HUES6 (cell line): ENCODE measurements around the gene NRP1.

Experiments
- H3K27ac ChIP-seq: 2 replicates; pipeline ENCODE4 v1.7.0; 2013; ENCODE audit warnings: low read depth, mild to moderate bottlenecking, low read length, inconsistent platforms
- H3K27me3 ChIP-seq: 2 replicates; pipeline ENCODE4 v1.6.1; 2013; ENCODE audit warnings: low read length; ENCODE audit not compliant: control insufficient read depth, insufficient read depth
- H3K36me3 ChIP-seq: 2 replicates; pipeline ENCODE4 v1.6.1; 2013; ENCODE audit warnings: low read length; ENCODE audit not compliant: control insufficient read depth, insufficient read depth
- H3K4me1 ChIP-seq: 2 replicates; pipeline ENCODE4 v1.6.1; 2013; ENCODE audit warnings: low read length; ENCODE audit not compliant: control insufficient read depth, insufficient read depth
- H3K4me3 ChIP-seq: 2 replicates; pipeline ENCODE4 v1.5.1; 2013; ENCODE audit warnings: low read depth, low read length
- H3K9ac ChIP-seq: one replicate; pipeline ENCODE4 v1.6.1; 2013; ENCODE audit warnings: mild to moderate bottlenecking, low read length
- H3K9me3 ChIP-seq: 2 replicates; pipeline ENCODE4 v1.6.1; 2013; ENCODE audit warnings: low read depth, low read length; ENCODE audit not compliant: control insufficient read depth, insufficient read depth

The NRP1 gene

DNA sequence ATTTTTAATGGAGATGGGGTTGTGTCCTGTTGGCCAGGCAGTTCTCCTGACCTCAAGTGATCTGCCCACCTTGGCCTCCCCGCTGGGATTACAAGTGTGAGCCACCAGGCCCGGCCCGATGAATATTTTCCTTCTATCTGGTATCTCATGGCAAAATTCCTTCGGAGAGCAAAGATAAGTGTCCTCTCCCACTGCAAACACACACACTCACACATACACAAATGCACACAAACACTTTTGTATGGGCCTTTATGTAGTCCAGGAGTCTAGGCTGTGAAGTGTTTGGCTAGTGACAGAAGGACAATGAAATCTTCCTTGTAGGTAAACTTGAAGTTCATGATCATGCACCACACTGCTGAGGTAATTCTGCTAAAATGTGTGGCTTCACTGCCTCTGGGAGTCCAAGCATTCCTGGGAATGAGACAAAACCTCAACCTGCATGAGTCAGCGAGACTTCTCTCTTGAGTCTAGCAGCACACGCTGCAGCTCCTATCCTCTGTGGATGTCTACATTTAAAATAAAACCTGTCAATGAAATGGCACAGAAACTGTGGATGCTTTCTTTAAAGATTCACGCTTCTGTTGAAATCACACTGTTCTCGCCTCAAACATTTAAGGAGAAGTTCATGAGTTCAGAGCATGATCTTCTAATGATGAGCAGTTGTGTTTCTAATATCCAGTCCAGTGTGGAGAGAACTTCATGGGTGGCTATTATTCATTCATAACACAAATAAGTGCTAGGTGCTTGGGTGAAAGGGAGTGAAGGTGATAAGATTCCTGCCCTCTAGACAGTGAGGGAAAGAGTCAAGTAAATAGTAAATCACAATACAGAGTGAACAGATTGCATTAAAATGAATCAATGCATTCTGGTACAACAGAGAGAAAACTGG lies 96.5 kb downstream of the NRP1 start:
- H3K4me1 ChIP-seq: peaks cover 12% of the 10 kb centered on the region; the same call in 1 of the 2 replicates
- no peaks in the 10 kb centered on the region for H3K9me3 ChIP-seq
- no peaks in the 10 kb centered on the region for H3K27me3 ChIP-seq
- H3K4me3 ChIP-seq: no peak overlapping the region
- H3K27ac ChIP-seq: no peak overlapping the region
- H3K36me3 ChIP-seq: no peaks in the 10 kb centered on the region
- H3K9ac ChIP-seq: no peak overlapping the region

DNA sequence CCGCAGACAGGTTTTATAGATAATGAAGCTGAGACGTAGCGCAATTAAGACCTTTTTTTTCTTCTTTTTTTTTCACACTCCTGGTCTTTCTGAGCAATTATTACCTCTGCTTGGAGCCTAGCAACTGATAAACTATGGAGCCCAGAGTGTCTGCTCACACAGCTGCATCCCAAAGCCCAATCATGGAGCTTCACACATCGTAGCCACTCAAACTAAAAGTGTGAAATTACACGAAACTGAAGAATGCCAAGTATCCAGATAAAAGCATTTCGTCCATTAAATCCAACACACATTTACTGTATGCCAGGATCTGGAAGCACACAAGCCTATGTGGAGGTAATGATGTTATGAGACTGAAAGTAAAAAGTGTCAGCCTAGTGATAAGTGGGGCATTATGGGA lies 97.6 kb downstream of the NRP1 start:
- H3K27me3 ChIP-seq: no peaks in the 10 kb centered on the region
- H3K36me3 ChIP-seq: no peaks in the 10 kb centered on the region
- H3K9ac ChIP-seq: no peak overlapping the region
- H3K9me3 ChIP-seq: no peaks in the 10 kb centered on the region
- no peak overlapping the region for H3K4me3 ChIP-seq
- peaks cover 12% of the 10 kb centered on the region; the same call in 1 of the 2 replicates for H3K4me1 ChIP-seq
- no peak overlapping the region for H3K27ac ChIP-seq

DNA sequence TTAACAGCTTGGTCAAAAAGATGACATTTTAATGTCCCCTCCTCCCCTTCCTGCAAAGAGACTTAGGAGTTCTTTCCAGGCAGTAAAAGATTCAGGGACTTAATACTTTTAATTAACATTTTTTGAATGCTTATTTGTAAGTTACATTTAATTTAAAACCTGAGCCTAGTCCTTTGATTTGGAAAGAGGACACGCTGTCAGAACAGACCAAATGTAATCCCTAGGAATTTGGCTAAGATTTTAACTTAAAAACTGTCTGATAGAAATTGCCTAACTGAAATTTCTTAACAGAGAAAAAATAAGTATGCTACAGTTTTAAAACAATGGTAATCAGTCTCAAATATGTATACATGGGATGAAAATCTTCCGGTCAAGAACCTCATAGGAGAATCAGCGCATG lies 98.5 kb downstream of the NRP1 start:
- no peaks in the 10 kb centered on the region for H3K27me3 ChIP-seq
- H3K4me1 ChIP-seq: peaks cover 12% of the 10 kb centered on the region; the same call in 1 of the 2 replicates
- no peak overlapping the region for H3K27ac ChIP-seq
- no peaks in the 10 kb centered on the region for H3K36me3 ChIP-seq
- no peak overlapping the region for H3K4me3 ChIP-seq
- no peak overlapping the region for H3K9ac ChIP-seq
- H3K9me3 ChIP-seq: no peaks in the 10 kb centered on the region

- Histone ChIP-seq H3K27ac (no peak overlapping the region), H3K27me3 (no peaks in the 10 kb centered on the region), H3K9me3 (no peaks in the 10 kb centered on the region), H3K4me1 (peaks cover 12% of the 10 kb centered on the region; the same call in 1 of the 2 replicates), H3K4me3 (no peak overlapping the region), H3K9ac (no peak overlapping the region), H3K36me3 (no peaks in the 10 kb centered on the region)
These were observed 99.1 kb downstream of the NRP1 start for GRCh38 chr10:33235251-33235884.

- Histone ChIP-seq H3K4me3 (no peak overlapping the region), H3K36me3 (no peaks in the 10 kb centered on the region), H3K9ac (no peak overlapping the region), H3K9me3 (no peaks in the 10 kb centered on the region), H3K4me1 (peaks cover 14% of the 10 kb centered on the region; the same call in 1 of the 2 replicates), H3K27ac (no peak overlapping the region), H3K27me3 (no peaks in the 10 kb centered on the region)
These were observed 99.6 kb downstream of the NRP1 start for GRCh38 chr10:33234831-33235237.

DNA sequence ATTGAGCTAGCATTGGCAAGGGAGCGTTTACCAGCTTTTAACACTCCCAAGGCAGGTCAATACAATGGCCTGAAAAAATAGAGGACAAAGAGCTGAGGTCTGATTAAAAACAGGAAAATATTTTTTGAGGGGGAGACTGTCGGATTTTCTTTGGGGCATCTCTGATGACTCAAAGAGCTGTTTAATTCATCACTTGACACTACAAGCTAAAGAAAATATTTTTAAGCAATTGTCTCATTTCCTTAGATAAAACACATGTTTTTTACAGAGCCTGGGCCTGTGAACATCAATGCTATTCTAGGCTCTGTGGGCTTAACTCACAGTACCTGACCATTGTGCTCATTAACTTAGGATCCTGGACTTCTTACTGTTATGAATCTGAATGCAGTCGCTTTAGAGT lies 100.8 kb downstream of the NRP1 start:
- no peak overlapping the region for H3K27ac ChIP-seq
- peaks cover 23% of the 10 kb centered on the region; the same call in 1 of the 2 replicates for H3K4me1 ChIP-seq
- H3K36me3 ChIP-seq: no peaks in the 10 kb centered on the region
- no peaks in the 10 kb centered on the region for H3K9me3 ChIP-seq
- no peaks in the 10 kb centered on the region for H3K27me3 ChIP-seq
- H3K9ac ChIP-seq: no peak overlapping the region
- H3K4me3 ChIP-seq: no peak overlapping the region

DNA sequence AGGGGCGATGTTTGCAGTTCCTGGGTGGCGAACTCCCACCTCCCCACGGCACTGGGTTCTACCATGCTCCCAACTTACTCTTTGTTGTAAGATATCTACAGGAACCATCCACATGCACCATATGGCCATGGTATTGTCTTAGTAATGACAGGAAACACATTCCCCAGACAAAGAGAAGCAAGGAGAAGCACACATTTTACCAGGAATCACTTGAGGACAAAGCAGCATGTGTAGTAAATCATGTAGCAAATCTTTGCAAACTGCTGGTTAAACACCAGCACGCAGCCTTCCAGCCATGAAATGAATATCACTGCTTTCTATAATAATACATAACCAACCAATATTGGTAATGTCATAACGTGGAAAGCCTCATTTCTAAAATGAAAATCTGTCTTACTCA lies 101.2 kb downstream of the NRP1 start:
- Histone ChIP-seq H3K9ac (no peak overlapping the region), H3K4me3 (no peak overlapping the region), H3K4me1 (peaks cover 20% of the 10 kb centered on the region; the same call in 1 of the 2 replicates), H3K27me3 (no peaks in the 10 kb centered on the region), H3K36me3 (no peaks in the 10 kb centered on the region), H3K9me3 (no peaks in the 10 kb centered on the region), H3K27ac (no peak overlapping the region)

DNA sequence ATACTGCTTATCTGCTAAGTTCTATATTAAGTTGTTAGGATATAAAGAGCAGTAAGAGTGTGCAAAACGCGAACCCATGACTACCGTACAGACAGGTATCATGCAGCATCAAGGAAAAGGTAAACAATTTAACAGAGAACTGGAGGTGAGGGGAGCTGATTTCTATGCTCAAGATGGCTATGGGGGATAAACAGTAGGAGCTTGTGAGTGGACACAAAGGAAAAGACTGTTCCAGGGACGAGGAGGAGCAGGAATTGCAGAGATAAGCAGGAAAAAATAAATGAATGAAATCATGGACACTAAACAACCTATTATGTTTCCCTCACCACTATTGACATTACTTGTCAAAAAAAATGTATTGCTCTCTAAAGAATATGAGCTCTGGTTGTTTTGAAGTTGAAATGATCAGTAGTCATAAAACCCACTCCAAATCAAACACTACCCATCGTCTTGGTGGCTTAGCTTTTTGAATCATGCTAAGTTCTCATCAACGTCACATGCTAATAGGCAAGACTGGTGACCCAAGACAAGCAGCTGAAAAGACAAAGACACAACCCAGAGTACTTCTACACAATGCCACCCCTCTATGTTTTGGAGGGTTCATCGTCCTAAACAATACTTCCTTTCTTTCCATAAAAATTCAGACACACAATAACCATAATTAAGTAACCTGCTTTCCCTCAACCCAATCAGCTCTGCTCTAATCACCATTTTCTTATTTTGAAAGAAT lies 102.7 kb downstream of the NRP1 start:
- Histone ChIP-seq H3K9me3 (no peaks in the 10 kb centered on the region), H3K4me1 (peaks cover 17% of the 10 kb centered on the region; the same call in 1 of the 2 replicates), H3K36me3 (no peaks in the 10 kb centered on the region), H3K4me3 (no peak overlapping the region), H3K27me3 (no peaks in the 10 kb centered on the region), H3K27ac (no peak overlapping the region), H3K9ac (no peak overlapping the region)

DNA sequence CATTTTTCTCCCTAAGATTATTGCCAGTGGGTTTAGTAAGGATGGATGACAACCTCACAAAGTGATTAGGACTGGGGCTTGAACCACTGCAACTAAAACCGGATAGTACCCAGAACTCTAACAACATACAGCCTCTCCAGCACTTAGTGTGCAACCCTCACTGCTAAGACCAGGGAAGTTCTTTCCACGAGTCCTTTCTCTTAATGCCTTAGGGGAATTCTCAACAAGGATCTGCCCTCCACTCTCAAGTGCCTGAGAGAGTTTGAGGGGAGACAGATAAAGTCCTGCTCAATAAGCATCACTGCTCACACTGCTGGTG lies 104.6 kb downstream of the NRP1 start:
- H3K4me1 ChIP-seq: peaks cover 17% of the 10 kb centered on the region; the same call in 1 of the 2 replicates
- no peak overlapping the region for H3K4me3 ChIP-seq
- H3K27ac ChIP-seq: no peak overlapping the region
- H3K36me3 ChIP-seq: no peaks in the 10 kb centered on the region; the same call in 1 of the 2 replicates
- no peaks in the 10 kb centered on the region for H3K27me3 ChIP-seq
- no peaks in the 10 kb centered on the region for H3K9me3 ChIP-seq
- H3K9ac ChIP-seq: no peak overlapping the region

- H3K36me3 ChIP-seq: no peaks in the 10 kb centered on the region; the same call in 1 of the 2 replicates
- no peak overlapping the region for H3K27ac ChIP-seq
- no peak overlapping the region for H3K4me3 ChIP-seq
- peaks cover 13% of the 10 kb centered on the region; the same call in 1 of the 2 replicates for H3K4me1 ChIP-seq
- no peaks in the 10 kb centered on the region for H3K9me3 ChIP-seq
- H3K9ac ChIP-seq: no peak overlapping the region
- no peaks in the 10 kb centered on the region for H3K27me3 ChIP-seq
These were observed 105.1 kb downstream of the NRP1 start for GRCh38 chr10:33229252-33229948.
